ENCODE data around the gene FSD1L.
"Not testable (repeated sequence)": the region's sequence is repeated elsewhere in the genome, so short reads cannot be mapped to it uniquely, and the experiment has no call there.

FSD1L gene

GRCh38 chr9:105554042-105554441 lies 106.2 kb downstream of the FSD1L start:
- DNase-seq (ENCODE audit: low read depth in 2 of 3, low spot score in 1 of 3): no peak

GRCh38 chr9:105557804-105558610 lies 110.2 kb downstream of the FSD1L start, which contains the start of gene FKTN:
FKTN (plus strand) TSS chr9:105558131; CDS start chr9:105575033, 16,902 bp downstream.
- peak; percentile 72 to 78 (median 73) for DNase-seq (ENCODE audit: low read depth in 2 of 3, low spot score in 1 of 3)

- DNase-seq (ENCODE audit: low read depth in 2 of 3, low spot score in 1 of 3): no peak
Observed at GRCh38 chr9:105572455-105572854, 124.6 kb downstream of the FSD1L start.

- not testable (repeated sequence) for DNase-seq (ENCODE audit: low read depth in 2 of 3, low spot score in 1 of 3)
Observed at GRCh38 chr9:105579952-105580351, 132.1 kb downstream of the FSD1L start.

- not testable (repeated sequence) for DNase-seq (ENCODE audit: low read depth in 2 of 3, low spot score in 1 of 3)
Observed at GRCh38 chr9:105581550-105581949, 133.7 kb downstream of the FSD1L start.

- DNase-seq (ENCODE audit: low read depth in 2 of 3, low spot score in 1 of 3): no peak
Observed at GRCh38 chr9:105593145-105593544, 145.3 kb downstream of the FSD1L start.
